Astrocyte (in vitro differentiated cells and primary cell): ENCODE results near the gene FBXW7. TPM values are rescaled to one million over a fixed set of nuclear protein-coding genes. Genes with fewer than 3 reads are reported as not detected.

ENCODE experiments used
- DNase-seq: peaks from one replicate; pipeline ENCODE4 v3.0.0-alpha.2; 2010; ENCODE audit warnings: low read depth
- FAIRE-seq: peaks from 2 replicates; lab custom pipeline; 2011; peaks lifted over from hg19 to GRCh38; lab: Jason Lieb, UNC
- H2AFZ ChIP-seq: 2 replicates; pipeline ENCODE4 v1.6.0; 2012; ENCODE audit warnings: low read depth, low read length, inconsistent platforms
- H3K27ac ChIP-seq: 2 replicates; pipeline ENCODE4 v1.5.1; 2011; ENCODE audit warnings: low read depth, low read length, inconsistent platforms
- H3K27me3 ChIP-seq: 2 replicates; pipeline ENCODE4 v1.6.0; 2011; ENCODE audit warnings: low read length, inconsistent platforms; ENCODE audit not compliant: insufficient read depth
- H3K36me3 ChIP-seq: 2 replicates; pipeline ENCODE4 v1.5.1; 2011; ENCODE audit warnings: low read length, inconsistent platforms; ENCODE audit not compliant: insufficient read depth
- H3K4me1 ChIP-seq: 2 replicates; pipeline ENCODE4 v1.5.1; 2011; ENCODE audit warnings: low read length, inconsistent platforms; ENCODE audit not compliant: insufficient read depth
- H3K4me2 ChIP-seq: 2 replicates; pipeline ENCODE4 v1.6.0; 2012; ENCODE audit warnings: low read length, inconsistent platforms
- H3K4me3 ChIP-seq: 2 replicates; pipeline ENCODE4 v1.5.1; 2011; ENCODE audit warnings: low read depth, mild to moderate bottlenecking, low read length, inconsistent platforms; ENCODE audit not compliant: insufficient read depth
- H3K79me2 ChIP-seq: 2 replicates; pipeline ENCODE4 v1.6.0; 2012; ENCODE audit warnings: mild to moderate bottlenecking, low read length, inconsistent platforms; ENCODE audit not compliant: insufficient read depth
- H3K9ac ChIP-seq: 2 replicates; pipeline ENCODE4 v1.6.0; 2012; ENCODE audit warnings: mild to moderate bottlenecking, low read length, inconsistent platforms
- H3K9me3 ChIP-seq: 2 replicates; pipeline ENCODE4 v1.5.1; 2012; ENCODE audit warnings: low read depth, mild to moderate bottlenecking, low read length, inconsistent platforms; ENCODE audit not compliant: insufficient read depth
- H4K20me1 ChIP-seq: 2 replicates; pipeline ENCODE4 v1.6.0; 2012; ENCODE audit warnings: low read length, inconsistent platforms; ENCODE audit not compliant: insufficient read depth
- H3K27ac Mint-ChIP-seq: one replicate; pipeline ENCODE4 v1.8.0; 2021; ENCODE audit warnings: mild to moderate bottlenecking, mixed read lengths; ENCODE audit not compliant: unreplicated experiment
- H3K27me3 Mint-ChIP-seq: one replicate; pipeline ENCODE4 v1.8.0; 2021; ENCODE audit warnings: low read depth, mixed read lengths; ENCODE audit not compliant: unreplicated experiment
- H3K36me3 Mint-ChIP-seq: one replicate; pipeline ENCODE4 v1.8.0; 2021; ENCODE audit warnings: low read depth, mixed read lengths; ENCODE audit not compliant: unreplicated experiment
- H3K4me1 Mint-ChIP-seq: one replicate; pipeline ENCODE4 v1.8.0; 2021; ENCODE audit warnings: low read depth, mixed read lengths; ENCODE audit not compliant: unreplicated experiment
- H3K4me3 Mint-ChIP-seq: one replicate; pipeline ENCODE4 v1.8.0; 2021; ENCODE audit warnings: mild to moderate bottlenecking, moderate library complexity, mixed read lengths; ENCODE audit not compliant: unreplicated experiment
- H3K9me3 Mint-ChIP-seq: one replicate; pipeline ENCODE4 v1.8.0; 2021; ENCODE audit warnings: mild to moderate bottlenecking, mixed read lengths; ENCODE audit not compliant: unreplicated experiment
- EZH2 ChIP-seq: IDR thresholded peaks from 2 replicates; pipeline ENCODE4 v1.6.1; 2012; ENCODE audit warnings: mild to moderate bottlenecking, low read length, inconsistent platforms; ENCODE audit not compliant: insufficient read depth
- total RNA-seq: library from RNA; stranded (reverse); gene quantifications from 2 replicates; pipeline ENCODE4 v1.2.1, GENCODE V29; 2021
- TF ChIP-seq, protein P1 (sequence below): IDR thresholded peaks from 2 replicates; pipeline ENCODE4 v1.5.1; 2011; ENCODE audit warnings: low read depth, mild to moderate bottlenecking, inconsistent platforms, low read length, moderate library complexity; ENCODE audit not compliant: insufficient read depth

Gene FBXW7
- total RNA-seq, 1 donor from 2014 or later, result 34.7 TPM

- no peaks in the 10 kb centered on the region for H3K36me3 Mint-ChIP-seq
- no peak for DNase-seq
- Histone ChIP-seq H2AFZ (peak overlapping the region; percentile 31), H3K9ac (peak overlapping the region; percentile 81), H3K4me2 (peak overlapping the region; percentile 90), H4K20me1 (no peaks in the 10 kb centered on the region), H3K27ac (peak overlapping the region; percentile 64), H3K4me1 (no peaks in the 10 kb centered on the region), H3K36me3 (no peaks in the 10 kb centered on the region), H3K79me2 (peaks cover 11% of the 10 kb centered on the region), H3K9me3 (no peaks in the 10 kb centered on the region), H3K4me3 (peak overlapping the region; percentile 70), H3K27me3 (no peaks in the 10 kb centered on the region)
- peaks cover 19% of the 10 kb centered on the region for H3K4me1 Mint-ChIP-seq
- no peaks in the 10 kb centered on the region for H3K27me3 Mint-ChIP-seq
- peak overlapping the region; percentile 85 for H3K4me3 Mint-ChIP-seq
- TF ChIP-seq, protein P1, sequence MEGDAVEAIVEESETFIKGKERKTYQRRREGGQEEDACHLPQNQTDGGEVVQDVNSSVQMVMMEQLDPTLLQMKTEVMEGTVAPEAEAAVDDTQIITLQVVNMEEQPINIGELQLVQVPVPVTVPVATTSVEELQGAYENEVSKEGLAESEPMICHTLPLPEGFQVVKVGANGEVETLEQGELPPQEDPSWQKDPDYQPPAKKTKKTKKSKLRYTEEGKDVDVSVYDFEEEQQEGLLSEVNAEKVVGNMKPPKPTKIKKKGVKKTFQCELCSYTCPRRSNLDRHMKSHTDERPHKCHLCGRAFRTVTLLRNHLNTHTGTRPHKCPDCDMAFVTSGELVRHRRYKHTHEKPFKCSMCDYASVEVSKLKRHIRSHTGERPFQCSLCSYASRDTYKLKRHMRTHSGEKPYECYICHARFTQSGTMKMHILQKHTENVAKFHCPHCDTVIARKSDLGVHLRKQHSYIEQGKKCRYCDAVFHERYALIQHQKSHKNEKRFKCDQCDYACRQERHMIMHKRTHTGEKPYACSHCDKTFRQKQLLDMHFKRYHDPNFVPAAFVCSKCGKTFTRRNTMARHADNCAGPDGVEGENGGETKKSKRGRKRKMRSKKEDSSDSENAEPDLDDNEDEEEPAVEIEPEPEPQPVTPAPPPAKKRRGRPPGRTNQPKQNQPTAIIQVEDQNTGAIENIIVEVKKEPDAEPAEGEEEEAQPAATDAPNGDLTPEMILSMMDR, result no peak
- no peak for TF ChIP-seq EZH2
- H3K9me3 Mint-ChIP-seq, result no peaks in the 10 kb centered on the region
- peak overlapping the region; percentile 6 for H3K27ac Mint-ChIP-seq
- no peak for FAIRE-seq
These were observed 183.7 kb downstream of the FBXW7 start for GRCh38 chr4:152352215-152352614.

- H2AFZ ChIP-seq, result no peak overlapping the region
- peak overlapping the region; percentile 79 for H3K4me3 Mint-ChIP-seq
- no peak for DNase-seq
- H3K27me3 Mint-ChIP-seq, result no peaks in the 10 kb centered on the region
- H3K9me3 ChIP-seq, result no peaks in the 10 kb centered on the region
- H3K27ac Mint-ChIP-seq, result no peak overlapping the region
- peaks cover 11% of the 10 kb centered on the region for H3K79me2 ChIP-seq
- H3K9ac ChIP-seq, result no peak overlapping the region
- no peaks in the 10 kb centered on the region for H3K9me3 Mint-ChIP-seq
- H3K4me2 ChIP-seq, result peak overlapping the region; percentile 90
- H3K4me3 ChIP-seq, result peak overlapping the region; percentile 70
- H3K27ac ChIP-seq, result no peak overlapping the region
- no peaks in the 10 kb centered on the region for H4K20me1 ChIP-seq
- no peaks in the 10 kb centered on the region for H3K27me3 ChIP-seq
- H3K36me3 ChIP-seq, result no peaks in the 10 kb centered on the region
- no peak for TF ChIP-seq EZH2
- TF ChIP-seq, protein P1, result no peak
- no peak for FAIRE-seq
- H3K36me3 Mint-ChIP-seq, result no peaks in the 10 kb centered on the region
- H3K4me1 ChIP-seq, result no peaks in the 10 kb centered on the region
- H3K4me1 Mint-ChIP-seq, result peaks cover 11% of the 10 kb centered on the region
These were observed 184.8 kb downstream of the FBXW7 start for GRCh38 chr4:152351080-152351479.

DNA sequence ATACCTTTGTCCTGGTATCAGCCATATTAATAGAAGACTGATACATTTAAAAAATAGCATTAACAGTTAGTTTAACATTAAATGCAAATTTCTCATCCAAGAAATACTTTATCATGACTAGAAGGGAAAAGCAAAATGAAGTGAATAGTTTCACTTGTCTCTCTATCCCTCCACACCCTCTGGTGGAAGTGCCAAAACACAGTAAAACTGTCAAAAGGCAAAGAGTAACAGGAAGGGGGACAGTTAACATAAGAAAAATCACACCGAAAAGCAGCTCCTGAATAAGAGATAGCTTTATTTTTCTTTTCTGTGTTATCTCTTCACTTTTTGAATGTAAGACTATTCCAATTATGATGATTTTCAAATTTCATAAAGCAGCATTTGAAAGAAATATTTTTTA lies 187.2 kb downstream of the FBXW7 start:
- Mint-ChIP-seq H3K27me3 (no peaks in the 10 kb centered on the region), H3K4me3 (no peak overlapping the region), H3K4me1 (peaks cover 4% of the 10 kb centered on the region), H3K9me3 (no peaks in the 10 kb centered on the region), H3K36me3 (no peaks in the 10 kb centered on the region), H3K27ac (no peak overlapping the region)
- Histone ChIP-seq H3K9me3 (no peaks in the 10 kb centered on the region), H3K27ac (no peak overlapping the region), H2AFZ (no peak overlapping the region), H3K79me2 (peaks cover 11% of the 10 kb centered on the region), H3K4me3 (no peak overlapping the region), H3K4me2 (no peak overlapping the region), H3K9ac (no peak overlapping the region), H4K20me1 (no peaks in the 10 kb centered on the region), H3K27me3 (no peaks in the 10 kb centered on the region), H3K4me1 (no peaks in the 10 kb centered on the region), H3K36me3 (no peaks in the 10 kb centered on the region)
- DNase-seq (no peak), FAIRE-seq (no peak)
- TF ChIP-seq, protein P1, result no peak
- no peak for TF ChIP-seq EZH2
